ENCODE measurements around the gene AMH. TPM values are rescaled to one million over a fixed set of nuclear protein-coding genes. Genes with fewer than 3 reads are reported as not detected.

AMH gene
- total and polyA plus RNA-seq, 2 experiments from 2014 or later, result 1.9 to 6.8 TPM

- Mint-ChIP-seq H3K4me1 (peaks cover 13% of the 10 kb centered on the region), H3K9me3 (peaks cover 4% of the 10 kb centered on the region; the same call in 1 of the 3 replicates), H3K27ac (no peak overlapping the region), H3K4me3 (peak overlapping the region; percentile 56), H3K27me3 (ENCODE audit: insufficient read depth, low read depth, poor library complexity) (peaks cover 64% of the 10 kb centered on the region), H3K36me3 (ENCODE audit: low read depth) (no peaks in the 10 kb centered on the region; the same call in 2 of the 3 replicates)
- Histone ChIP-seq H3K4me2 (peak overlapping the region; percentile 91), H3K79me2 (replicated peaks; ENCODE audit: insufficient read depth) (no peaks in the 10 kb centered on the region), H3K27me3 (ENCODE audit: insufficient read depth) (peaks cover 68% of the 10 kb centered on the region), H3K4me3 (peak overlapping the region; percentile 59), H3K4me1 (ENCODE audit: insufficient read depth) (no peaks in the 10 kb centered on the region), H4K20me1 (replicated peaks; ENCODE audit: insufficient read depth) (0 out of 2 replicates have a peak, but pooled peaks cover 2% of the 10 kb centered on the region), H3K27ac (ENCODE audit: low read depth) (no peak overlapping the region), H3K36me3 (ENCODE audit: insufficient read depth) (no peaks in the 10 kb centered on the region), H2AFZ (peak overlapping the region; percentile 95), H3F3A (replicated peaks; ENCODE audit: low read depth) (peaks cover 12% of the 10 kb centered on the region; the same call in 1 of the 2 replicates), H3K9me2 (ENCODE audit: insufficient read depth) (no peaks in the 10 kb centered on the region)
- TF ChIP-seq EZH2 (IDR thresholded peaks at IDR 0.05; ENCODE audit: low read depth, unreplicated experiment) (peak; percentile 42), EZH2phosphoT487 (IDR thresholded peaks at IDR 0.05; ENCODE audit: unreplicated experiment) (no peak)
- DNase-seq (ENCODE audit: low spot score), result peak; percentile 84
- peak; percentile 69 for ATAC-seq
Measured at GRCh38 chr19:2291185-2291751, 42.1 kb downstream of the AMH start.

- DNase-seq (ENCODE audit: low spot score), result no peak
- Histone ChIP-seq H4K20me1 (replicated peaks; ENCODE audit: insufficient read depth) (0 out of 2 replicates have a peak, but pooled peaks cover 2% of the 10 kb centered on the region), H3F3A (replicated peaks; ENCODE audit: low read depth) (peaks cover 12% of the 10 kb centered on the region; the same call in 1 of the 2 replicates), H3K27me3 (ENCODE audit: insufficient read depth) (peaks cover 42% of the 10 kb centered on the region), H3K9me2 (ENCODE audit: insufficient read depth) (no peaks in the 10 kb centered on the region), H3K4me1 (ENCODE audit: insufficient read depth) (no peaks in the 10 kb centered on the region), H3K4me2 (no peak overlapping the region), H2AFZ (no peak overlapping the region), H3K4me3 (no peak overlapping the region), H3K36me3 (ENCODE audit: insufficient read depth) (no peaks in the 10 kb centered on the region), H3K27ac (ENCODE audit: low read depth) (no peak overlapping the region), H3K79me2 (replicated peaks; ENCODE audit: insufficient read depth) (no peaks in the 10 kb centered on the region)
- Mint-ChIP-seq H3K27me3 (ENCODE audit: insufficient read depth, low read depth, poor library complexity) (peaks cover 49% of the 10 kb centered on the region), H3K36me3 (ENCODE audit: low read depth) (no peaks in the 10 kb centered on the region), H3K9me3 (no peaks in the 10 kb centered on the region), H3K27ac (no peak overlapping the region), H3K4me3 (no peak overlapping the region; the same call in 2 of the 3 replicates), H3K4me1 (peaks cover 2% of the 10 kb centered on the region; the same call in 2 of the 3 replicates)
- ATAC-seq, result no peak
- TF ChIP-seq EZH2phosphoT487 (IDR thresholded peaks at IDR 0.05; ENCODE audit: unreplicated experiment), result no peak
- no peak for TF ChIP-seq ETS1 (IDR thresholded peaks at IDR 0.05)
Measured at GRCh38 chr19:2294687-2295335, 45.7 kb downstream of the AMH start.

- Histone ChIP-seq H2AFZ (no peak overlapping the region), H3K4me1 (ENCODE audit: insufficient read depth) (no peaks in the 10 kb centered on the region), H3K4me3 (no peak overlapping the region), H3F3A (replicated peaks; ENCODE audit: low read depth) (0 out of 2 replicates have a peak, but pooled peaks cover 6% of the 10 kb centered on the region), H4K20me1 (replicated peaks; ENCODE audit: insufficient read depth) (0 out of 2 replicates have a peak, but pooled peaks cover 2% of the 10 kb centered on the region), H3K27ac (ENCODE audit: low read depth) (no peak overlapping the region), H3K9me2 (ENCODE audit: insufficient read depth) (no peaks in the 10 kb centered on the region), H3K4me2 (no peak overlapping the region), H3K36me3 (ENCODE audit: insufficient read depth) (no peaks in the 10 kb centered on the region), H3K79me2 (replicated peaks; ENCODE audit: insufficient read depth) (no peaks in the 10 kb centered on the region), H3K27me3 (ENCODE audit: insufficient read depth) (peaks cover 28% of the 10 kb centered on the region)
- DNase-seq (ENCODE audit: low spot score) (no peak), ATAC-seq (no peak)
- H3K9me3 Mint-ChIP-seq, result no peaks in the 10 kb centered on the region
- H3K4me3 Mint-ChIP-seq, result no peak overlapping the region
- peaks cover 41% of the 10 kb centered on the region for H3K27me3 Mint-ChIP-seq (ENCODE audit: insufficient read depth, low read depth, poor library complexity)
- H3K27ac Mint-ChIP-seq, result no peak overlapping the region
- TF ChIP-seq CREB1 (CRISPR knock-in tag; IDR thresholded peaks at IDR 0.05; ENCODE audit: low read depth), result no peak
- TF ChIP-seq REST (IDR thresholded peaks at IDR 0.05; ENCODE audit: unreplicated experiment), result no peak
- peaks cover 2% of the 10 kb centered on the region; the same call in 2 of the 3 replicates for H3K4me1 Mint-ChIP-seq
- no peaks in the 10 kb centered on the region for H3K36me3 Mint-ChIP-seq (ENCODE audit: low read depth)
Measured at GRCh38 chr19:2296141-2296540, 47.0 kb downstream of the AMH start.

Measured in GM23338 (cell line).